Activated CD4-positive, alpha-beta T cell treated with anti-CD3 and anti-CD28 coated beads for 1 hour (primary cell): ENCODE data around the gene ICE2.

Experiments used
- DNase-seq: peaks from one replicate; pipeline ENCODE4 v3.0.0-alpha.2; 2020

ICE2 gene

GRCh38 chr15:60486742-60487141, 7.8 kb upstream of the ICE2 start:
- DNase-seq: no peak

DNA sequence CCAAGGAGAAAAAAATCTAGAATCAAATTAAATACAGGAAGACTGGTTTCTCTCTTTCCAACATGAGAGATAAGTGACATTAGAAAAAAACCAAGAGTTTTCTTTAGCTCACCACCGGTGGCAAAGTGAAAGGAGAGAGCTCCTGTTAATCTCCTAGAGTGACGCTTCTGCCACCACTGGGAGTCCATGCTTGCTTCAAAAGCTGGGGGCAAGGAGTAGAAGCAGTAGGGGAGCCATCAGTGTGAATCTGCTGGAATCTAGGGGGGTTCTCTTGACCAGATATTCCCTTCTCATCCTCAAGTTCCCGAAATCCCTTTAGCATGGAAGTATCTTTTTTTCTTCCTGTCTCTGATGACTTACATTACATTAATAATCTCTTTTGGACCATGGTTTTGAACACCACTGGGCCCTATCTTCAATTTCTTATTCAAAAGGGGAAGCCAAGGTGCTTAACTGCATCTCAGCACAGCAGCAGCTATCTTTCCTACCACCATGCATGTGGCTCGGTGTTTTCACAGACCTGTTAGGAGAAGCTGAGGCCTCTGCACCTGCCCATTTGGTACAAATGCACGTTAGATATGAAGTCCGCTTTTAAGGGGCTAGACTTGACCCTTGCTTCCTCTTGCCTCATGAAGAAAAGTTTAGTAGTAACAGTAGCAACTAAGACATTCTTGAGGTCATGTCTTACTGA, 6.6 kb upstream of the ICE2 start:
- DNase-seq: no peak

- DNase-seq: no peak
Observed at GRCh38 chr15:60483042-60483441, 4.1 kb upstream of the ICE2 start.

- DNase-seq: no peak
Observed at GRCh38 chr15:60480888-60481287, 1.9 kb upstream of the ICE2 start.

GRCh38 chr15:60480149-60480548, 1.2 kb upstream of the ICE2 start:
- no peak for DNase-seq

GRCh38 chr15:60479361-60480110, 594 bp upstream of the ICE2 start:
- no peak for DNase-seq

GRCh38 chr15:60477916-60478565, 901 bp downstream of the ICE2 start:
- no peak for DNase-seq

- DNase-seq: no peak
Observed at GRCh38 chr15:60477164-60477563, 1.8 kb downstream of the ICE2 start.

GRCh38 chr15:60476713-60477112, 2.2 kb downstream of the ICE2 start:
- no peak for DNase-seq

DNA sequence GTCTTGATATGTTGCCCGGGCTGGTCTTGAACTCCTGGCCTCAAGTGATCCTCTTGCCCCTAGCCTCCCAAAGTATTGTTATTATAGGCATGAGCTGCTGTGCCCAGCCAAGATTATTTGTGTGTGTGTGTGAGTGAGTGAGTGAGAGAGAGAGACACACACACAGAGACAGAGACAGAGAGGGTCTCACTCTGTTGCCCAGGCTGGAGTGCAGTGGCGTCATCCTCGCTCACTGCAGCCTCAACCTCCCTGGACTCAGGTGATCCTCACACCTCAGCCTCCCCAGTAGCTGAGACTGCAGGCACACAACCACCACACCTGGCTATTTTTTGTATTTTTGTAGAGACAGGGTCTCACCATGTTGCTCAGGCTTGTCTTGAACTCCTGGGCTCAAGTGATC, 5.8 kb downstream of the ICE2 start:
- DNase-seq: no peak

GRCh38 chr15:60471314-60471713, 7.6 kb downstream of the ICE2 start:
- DNase-seq: no peak

DNA sequence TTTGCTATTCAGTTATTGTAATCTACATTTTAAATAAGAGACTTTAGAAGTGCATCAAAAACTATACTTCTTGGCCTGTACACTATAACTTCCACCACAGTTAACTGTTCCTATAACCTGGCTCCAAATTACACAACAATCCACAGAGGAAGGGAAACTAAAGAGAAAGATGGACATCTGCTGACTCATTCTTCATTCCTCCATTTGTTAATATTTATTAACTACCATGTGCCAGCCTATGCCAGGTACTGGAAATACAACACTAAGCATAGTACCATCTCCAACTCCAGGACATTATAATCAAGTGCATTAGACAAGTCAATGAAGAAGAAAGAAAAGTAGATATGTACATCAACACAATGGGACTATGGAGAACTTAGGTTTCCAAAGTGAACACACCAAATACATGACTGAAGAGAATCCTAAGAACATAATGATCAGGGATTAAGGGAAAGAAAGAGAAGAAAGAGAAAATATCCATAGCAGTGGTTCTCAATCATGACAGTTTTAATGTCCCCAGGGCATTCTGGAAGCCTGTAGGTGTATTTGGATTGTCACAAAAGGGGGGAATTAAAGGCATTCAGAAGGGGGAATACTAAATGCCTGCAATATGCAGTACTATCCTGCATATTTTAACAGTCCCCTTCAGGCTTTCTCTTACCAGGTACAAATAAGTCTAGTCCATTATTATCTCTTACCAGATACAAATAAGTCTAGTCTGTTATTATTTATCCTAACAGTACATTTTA, 8.9 kb downstream of the ICE2 start:
- no peak for DNase-seq

DNA sequence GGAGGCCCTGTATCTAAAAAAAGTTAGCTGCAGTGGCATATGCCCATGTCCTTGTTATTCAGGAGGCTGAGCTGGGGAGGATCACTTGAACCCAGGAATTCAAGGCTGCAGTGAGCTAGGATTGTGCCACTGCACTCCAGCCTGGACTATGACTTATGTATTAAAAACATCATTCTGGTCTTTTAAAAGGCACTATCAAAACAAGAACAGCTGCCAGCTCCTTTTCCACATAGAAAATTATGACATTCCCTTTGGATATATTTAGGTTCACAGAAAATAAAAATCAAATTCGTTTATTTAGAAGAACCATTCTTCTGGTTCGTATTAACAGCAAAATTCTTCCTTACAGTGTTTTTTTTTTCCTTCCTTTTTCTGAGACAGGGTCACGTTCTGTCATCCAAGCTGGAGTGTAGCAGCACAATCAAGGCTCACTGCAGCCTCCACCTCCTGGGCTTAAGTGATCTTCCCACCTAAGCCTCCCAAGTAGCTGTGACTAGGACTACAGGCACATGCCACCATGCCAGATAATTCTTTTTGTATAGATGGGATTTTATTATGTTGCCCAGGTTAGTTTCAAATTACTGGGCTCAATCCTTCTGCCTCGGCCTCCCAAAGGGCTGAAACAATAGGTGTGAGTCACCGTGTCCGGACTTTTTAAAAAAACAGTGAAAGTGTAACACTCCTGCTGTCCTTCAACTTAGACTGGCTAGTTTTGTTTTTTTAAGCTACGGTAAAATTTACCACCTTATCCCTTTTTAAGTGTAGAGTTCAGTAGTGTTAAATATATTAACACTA, 13.9 kb downstream of the ICE2 start:
- DNase-seq: no peak

- DNase-seq: no peak
Observed at GRCh38 chr15:60462027-60462426, 16.9 kb downstream of the ICE2 start.

- DNase-seq: no peak
Observed at GRCh38 chr15:60460931-60461330, 18.0 kb downstream of the ICE2 start.

- DNase-seq: no peak
Observed at GRCh38 chr15:60458721-60459120, 20.2 kb downstream of the ICE2 start.

GRCh38 chr15:60457985-60458384, 21.0 kb downstream of the ICE2 start:
- DNase-seq: no peak

DNA sequence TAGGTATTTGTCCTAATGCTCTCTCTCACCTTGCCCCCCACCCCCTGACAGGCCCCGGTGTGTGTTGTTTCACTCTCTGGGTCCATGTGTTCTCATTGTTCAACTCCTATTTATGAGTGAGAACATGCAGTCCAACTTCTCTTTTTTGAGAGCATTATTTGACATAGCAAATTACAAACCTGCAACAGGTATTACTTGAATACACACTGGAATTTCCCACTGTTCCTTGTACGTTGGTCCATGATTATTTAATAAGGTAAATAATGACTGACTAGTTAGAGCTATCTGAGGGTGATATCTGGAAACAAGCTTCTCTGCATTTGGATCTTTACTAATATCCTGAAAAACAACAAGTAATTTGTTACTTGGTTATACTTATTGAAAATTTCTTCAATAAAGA, 24.1 kb downstream of the ICE2 start:
- no peak for DNase-seq

DNA sequence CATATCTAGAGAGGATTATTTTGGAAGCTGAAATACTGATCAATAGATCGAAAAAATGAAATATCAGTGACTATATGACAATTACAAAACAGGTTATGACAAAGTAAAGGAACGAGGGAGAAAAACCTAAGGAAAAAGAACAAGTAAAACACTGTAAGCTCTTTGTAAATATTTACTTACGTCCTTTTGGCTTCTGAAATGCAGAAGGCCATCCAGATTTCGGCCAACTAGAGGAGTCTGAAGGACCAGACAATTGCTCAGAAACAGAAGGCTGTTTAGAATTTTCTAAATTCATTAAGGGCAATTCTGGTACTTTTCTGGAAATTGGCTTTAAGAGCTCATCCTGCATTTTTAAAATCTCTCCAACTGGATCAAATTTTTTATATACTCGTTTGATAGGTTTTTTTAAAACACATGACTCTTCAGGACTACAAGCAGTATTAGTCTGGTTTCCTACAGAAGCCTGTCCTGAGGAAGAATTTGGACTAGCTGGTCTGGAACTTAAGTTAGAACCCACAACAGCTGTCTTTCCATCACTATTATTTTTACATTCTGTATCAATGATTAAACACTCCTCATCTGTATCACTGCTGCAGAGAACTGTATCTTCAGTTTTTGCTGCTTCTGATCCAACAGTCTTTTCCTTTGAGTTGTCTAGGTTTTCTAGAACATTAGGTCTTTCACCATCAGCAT, 30.1 kb downstream of the ICE2 start:
- DNase-seq: no peak

DNA sequence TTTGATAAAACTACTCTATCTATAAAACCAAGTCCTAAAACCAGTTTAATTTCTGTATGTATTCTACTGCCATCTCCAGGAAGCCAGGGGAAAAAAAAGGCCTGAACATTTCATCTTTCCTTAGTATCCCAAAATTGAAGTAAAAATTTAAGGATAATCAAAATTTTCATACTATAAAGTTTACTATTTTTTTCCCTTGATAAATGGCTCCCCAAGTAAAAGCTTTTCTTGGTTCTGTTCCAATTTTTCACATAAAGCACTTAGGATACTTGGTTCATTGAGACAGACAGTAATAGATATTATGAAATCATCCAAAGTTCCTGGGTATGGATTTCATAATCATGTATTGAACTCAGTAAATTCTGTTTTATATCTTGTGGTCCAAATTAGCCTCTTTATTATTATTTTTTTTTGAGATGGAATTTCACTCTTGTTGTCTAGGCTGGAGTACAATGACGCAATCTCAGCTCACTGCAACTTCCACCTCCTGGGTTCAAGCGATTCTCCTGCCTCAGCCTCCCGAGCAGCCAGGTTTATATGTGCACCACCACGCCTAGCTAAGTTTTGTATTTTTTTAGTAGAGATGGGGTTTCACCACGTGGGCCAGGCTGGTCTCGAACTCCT, 34.5 kb downstream of the ICE2 start:
- DNase-seq: no peak

- DNase-seq: no peak
Observed at GRCh38 chr15:60442763-60443162, 36.2 kb downstream of the ICE2 start.
